SK-N-SH treated with all-trans-retinoic acid at 6 μM for 48 hours (cell line): ENCODE data around the gene SELENOM.

ENCODE experiments used
- ATAC-seq: fragments of 200-7000 bp; cut with Tn5 transposase; 3 replicates; pipeline ENCODE4 v1.9.1; 2020; ENCODE audit warnings: mild to moderate bottlenecking, moderate library complexity
- ARNTL ChIP-seq: fragments of 450-650 bp; formaldehyde crosslinking; IDR thresholded peaks from 2 replicates; pipeline ENCODE4 v1.5.0; 2020; ENCODE audit warnings: low read depth, mild to moderate bottlenecking, moderate library complexity, borderline replicate concordance
- BACH2 ChIP-seq: fragments of 250-450 bp; sonication (Bioruptor Pico); IDR thresholded peaks from 2 replicates; pipeline ENCODE4 v1.9.0; 2021; ENCODE audit warnings: mild to moderate bottlenecking, borderline replicate concordance
- ESRRG ChIP-seq: fragments of 250-450 bp; sonication (Bioruptor Pico); IDR thresholded peaks from 2 replicates; pipeline ENCODE4 v1.6.1; 2021; ENCODE audit warnings: mild to moderate bottlenecking
- GLIS3 ChIP-seq: fragments of 250-450 bp; sonication (Bioruptor Pico); IDR thresholded peaks from 2 replicates; pipeline ENCODE4 v1.5.0; 2020; ENCODE audit warnings: mild to moderate bottlenecking, moderate library complexity
- ISL1 ChIP-seq: fragments of 250-450 bp; sonication (Bioruptor Pico); IDR thresholded peaks from 2 replicates; pipeline ENCODE4 v2.1.2; 2022; ENCODE audit warnings: mild to moderate bottlenecking, moderate library complexity
- OSR1 ChIP-seq: fragments of 250-450 bp; sonication (Bioruptor Pico); IDR thresholded peaks from 2 replicates; pipeline ENCODE4 v1.8.0; 2022; ENCODE audit warnings: moderate library complexity, mild to moderate bottlenecking, inconsistent platforms
- PPARA ChIP-seq: fragments of 250-450 bp; sonication (Bioruptor Pico); IDR thresholded peaks from 2 replicates; pipeline ENCODE4 v1.5.0; 2020; ENCODE audit warnings: mild to moderate bottlenecking, borderline replicate concordance
- RARB ChIP-seq: fragments of 250-450 bp; sonication (Bioruptor Pico); IDR thresholded peaks from 2 replicates; pipeline ENCODE4 v1.8.0; 2021; ENCODE audit warnings: mild to moderate bottlenecking, moderate library complexity
- SNAI2 ChIP-seq: fragments of 250-450 bp; sonication (Bioruptor Pico); IDR thresholded peaks from 2 replicates; pipeline ENCODE4 v1.5.0; 2020; ENCODE audit warnings: mild to moderate bottlenecking, moderate library complexity
- TCF4 ChIP-seq: fragments of 250-450 bp; sonication (Bioruptor Pico); IDR thresholded peaks from 2 replicates; pipeline ENCODE4 v1.8.0; 2021; ENCODE audit warnings: mild to moderate bottlenecking, moderate library complexity, borderline replicate concordance
- TOX ChIP-seq: fragments of 250-450 bp; sonication (Bioruptor Pico); IDR thresholded peaks from 2 replicates; pipeline ENCODE4 v1.8.0; 2021; ENCODE audit warnings: mild to moderate bottlenecking, moderate library complexity, borderline replicate concordance
- ZFP3 ChIP-seq: fragments of 250-450 bp; sonication (Bioruptor Pico); IDR thresholded peaks from 2 replicates; pipeline ENCODE4 v1.5.0; 2020; ENCODE audit warnings: mild to moderate bottlenecking, moderate library complexity
- ZFP30 ChIP-seq: fragments of 450-650 bp; formaldehyde crosslinking; IDR thresholded peaks from 2 replicates; pipeline ENCODE4 v1.5.0; 2022; ENCODE audit warnings: mild to moderate bottlenecking, moderate library complexity
- ZNF565 ChIP-seq: fragments of 450-650 bp; formaldehyde crosslinking; conservative IDR thresholded peaks from 2 replicates; pipeline ENCODE4 v1.5.0; 2020; ENCODE audit warnings: low read depth, mild to moderate bottlenecking, moderate library complexity
- ZNF8 ChIP-seq: fragments of 450-650 bp; formaldehyde crosslinking; IDR thresholded peaks from 2 replicates; pipeline ENCODE4 v1.5.0; 2020; ENCODE audit warnings: mild to moderate bottlenecking, moderate library complexity
- TF ChIP-seq, protein P1 (sequence below): fragments of 250-450 bp; sonication (Bioruptor Pico); IDR thresholded peaks from 2 replicates; pipeline ENCODE4 v1.8.0; 2020; ENCODE audit warnings: mild to moderate bottlenecking, moderate library complexity, borderline replicate concordance
- TF ChIP-seq, protein P2 (sequence below): fragments of 250-450 bp; sonication (Bioruptor Pico); IDR thresholded peaks from 2 replicates; pipeline ENCODE4 v1.5.1; 2020; ENCODE audit warnings: low read depth, mild to moderate bottlenecking, moderate library complexity
- TF ChIP-seq, protein P3 (sequence below): fragments of 250-450 bp; sonication (Bioruptor Pico); IDR thresholded peaks from 2 replicates; pipeline ENCODE4 v1.8.0; 2021; ENCODE audit warnings: low read depth, mild to moderate bottlenecking, moderate library complexity, borderline replicate concordance

SELENOM gene

DNA sequence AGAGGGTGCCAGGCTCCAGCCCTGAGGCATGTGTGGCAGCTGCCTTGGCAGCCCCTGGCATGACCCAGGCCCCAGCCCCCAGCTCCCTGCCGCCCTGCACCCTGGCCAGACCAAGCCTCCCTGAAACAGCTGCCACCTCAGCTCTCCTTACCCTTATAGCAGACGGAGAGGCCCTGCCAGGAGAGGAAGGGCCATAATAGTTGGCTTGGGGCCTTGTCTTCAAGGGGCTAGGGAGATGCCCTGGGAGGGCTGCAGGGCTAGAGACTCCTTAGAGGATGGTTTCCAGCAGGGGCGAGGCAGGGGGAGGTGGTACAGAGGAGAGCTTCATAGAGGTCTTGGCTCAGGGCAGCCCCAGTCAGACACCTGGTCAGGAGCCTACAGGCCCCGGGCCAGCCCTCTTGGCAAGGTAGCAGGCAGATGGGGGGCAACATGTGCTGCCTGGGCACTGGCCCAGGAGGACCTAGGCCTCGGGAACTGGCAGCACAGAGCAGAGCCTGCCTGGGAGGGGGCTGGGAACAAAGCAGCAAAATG lies 13.3 kb downstream of the SELENOM start:
- ATAC-seq = no peak
- TF ChIP-seq ZNF8 (CRISPR knock-in tag) = no peak
- TF ChIP-seq, protein P1, sequence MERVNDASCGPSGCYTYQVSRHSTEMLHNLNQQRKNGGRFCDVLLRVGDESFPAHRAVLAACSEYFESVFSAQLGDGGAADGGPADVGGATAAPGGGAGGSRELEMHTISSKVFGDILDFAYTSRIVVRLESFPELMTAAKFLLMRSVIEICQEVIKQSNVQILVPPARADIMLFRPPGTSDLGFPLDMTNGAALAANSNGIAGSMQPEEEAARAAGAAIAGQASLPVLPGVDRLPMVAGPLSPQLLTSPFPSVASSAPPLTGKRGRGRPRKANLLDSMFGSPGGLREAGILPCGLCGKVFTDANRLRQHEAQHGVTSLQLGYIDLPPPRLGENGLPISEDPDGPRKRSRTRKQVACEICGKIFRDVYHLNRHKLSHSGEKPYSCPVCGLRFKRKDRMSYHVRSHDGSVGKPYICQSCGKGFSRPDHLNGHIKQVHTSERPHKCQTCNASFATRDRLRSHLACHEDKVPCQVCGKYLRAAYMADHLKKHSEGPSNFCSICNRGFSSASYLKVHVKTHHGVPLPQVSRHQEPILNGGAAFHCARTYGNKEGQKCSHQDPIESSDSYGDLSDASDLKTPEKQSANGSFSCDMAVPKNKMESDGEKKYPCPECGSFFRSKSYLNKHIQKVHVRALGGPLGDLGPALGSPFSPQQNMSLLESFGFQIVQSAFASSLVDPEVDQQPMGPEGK (CRISPR knock-in tag) = no peak
- TF ChIP-seq, all 23 proteins: peak for 0

DNA sequence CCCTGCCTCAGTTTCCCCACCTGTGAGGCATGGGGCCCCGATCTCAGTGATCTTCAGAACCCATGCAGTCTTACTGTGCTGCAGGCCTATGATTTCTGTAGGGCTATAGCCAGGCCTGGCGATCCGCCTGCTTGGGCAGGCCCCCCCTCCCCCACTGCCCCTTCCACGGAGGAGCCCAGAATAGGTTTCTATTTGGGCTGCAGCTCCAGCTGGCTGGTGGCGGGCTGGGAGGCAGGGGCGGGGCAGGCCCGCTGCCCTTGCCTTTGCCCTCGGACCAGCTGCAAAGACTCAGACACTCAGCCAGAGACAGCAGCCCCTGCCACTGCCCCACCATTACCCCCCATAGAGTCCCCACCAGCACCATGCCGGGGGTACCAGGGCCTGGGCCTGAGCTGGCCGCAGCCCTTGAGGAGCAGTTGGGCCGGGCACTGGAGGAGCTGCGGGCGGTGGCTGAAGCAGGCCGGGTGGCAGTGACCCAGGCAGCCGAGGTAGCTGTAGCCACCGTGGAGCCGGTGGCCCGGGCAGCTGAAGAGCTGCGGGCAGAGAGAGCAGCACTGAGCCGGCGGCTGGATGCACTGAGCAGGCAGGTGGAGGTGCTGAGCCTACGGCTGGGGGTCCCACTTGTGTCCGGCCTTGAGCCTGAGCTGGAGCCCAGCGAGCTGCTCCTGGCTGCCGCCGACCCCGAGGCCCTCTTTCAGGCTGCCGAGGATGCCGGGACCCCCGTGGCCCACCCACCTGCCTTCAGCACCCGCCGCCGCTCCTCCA lies 14.1 kb downstream of the SELENOM start:
- TF ChIP-seq OSR1 (CRISPR knock-in tag) = no peak
- TF ChIP-seq ZNF565 = no peak
- TF ChIP-seq, protein P2, sequence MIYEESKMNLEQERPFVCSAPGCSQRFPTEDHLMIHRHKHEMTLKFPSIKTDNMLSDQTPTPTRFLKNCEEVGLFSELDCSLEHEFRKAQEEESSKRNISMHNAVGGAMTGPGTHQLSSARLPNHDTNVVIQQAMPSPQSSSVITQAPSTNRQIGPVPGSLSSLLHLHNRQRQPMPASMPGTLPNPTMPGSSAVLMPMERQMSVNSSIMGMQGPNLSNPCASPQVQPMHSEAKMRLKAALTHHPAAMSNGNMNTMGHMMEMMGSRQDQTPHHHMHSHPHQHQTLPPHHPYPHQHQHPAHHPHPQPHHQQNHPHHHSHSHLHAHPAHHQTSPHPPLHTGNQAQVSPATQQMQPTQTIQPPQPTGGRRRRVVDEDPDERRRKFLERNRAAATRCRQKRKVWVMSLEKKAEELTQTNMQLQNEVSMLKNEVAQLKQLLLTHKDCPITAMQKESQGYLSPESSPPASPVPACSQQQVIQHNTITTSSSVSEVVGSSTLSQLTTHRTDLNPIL = no peak
- TF ChIP-seq ZFP3 (CRISPR knock-in tag) = no peak
- TF ChIP-seq PPARA = no peak
- TF ChIP-seq SNAI2 (CRISPR knock-in tag) = no peak
- TF ChIP-seq RARB (CRISPR knock-in tag) = no peak
- TF ChIP-seq GLIS3 (CRISPR knock-in tag) = no peak
- no peak for TF ChIP-seq TCF4 (CRISPR knock-in tag)
- TF ChIP-seq ESRRG = no peak
- ATAC-seq = no peak

DNA sequence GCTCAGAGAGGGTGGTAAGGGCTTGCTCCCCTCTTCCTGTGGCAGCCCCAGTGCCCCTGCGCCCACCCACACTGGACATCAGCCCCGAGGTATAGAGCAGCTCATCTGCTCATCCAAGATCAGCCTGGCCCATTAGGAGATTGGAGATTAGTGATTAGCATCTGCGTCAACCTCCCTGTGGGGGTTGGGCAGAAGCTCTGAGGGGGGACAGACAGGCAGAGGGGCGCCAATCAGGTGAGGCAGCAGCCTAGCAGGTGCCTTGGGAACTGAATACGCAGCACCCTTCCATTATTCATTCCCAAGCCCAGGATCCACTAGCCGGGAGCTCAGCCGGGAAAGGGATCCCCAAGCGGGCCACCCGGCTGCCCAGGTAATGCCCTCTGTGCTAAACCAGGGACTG lies 15.2 kb downstream of the SELENOM start:
- TF ChIP-seq ZFP3 (CRISPR knock-in tag) (no peak), ISL1 (CRISPR knock-in tag) (no peak), ZFP30 (no peak), SNAI2 (CRISPR knock-in tag) (no peak), GLIS3 (CRISPR knock-in tag) (no peak), ARNTL (no peak)
- TF ChIP-seq, protein P1 (CRISPR knock-in tag) = no peak
- TF ChIP-seq, all 23 proteins: peak for 0
- ATAC-seq = no peak

DNA sequence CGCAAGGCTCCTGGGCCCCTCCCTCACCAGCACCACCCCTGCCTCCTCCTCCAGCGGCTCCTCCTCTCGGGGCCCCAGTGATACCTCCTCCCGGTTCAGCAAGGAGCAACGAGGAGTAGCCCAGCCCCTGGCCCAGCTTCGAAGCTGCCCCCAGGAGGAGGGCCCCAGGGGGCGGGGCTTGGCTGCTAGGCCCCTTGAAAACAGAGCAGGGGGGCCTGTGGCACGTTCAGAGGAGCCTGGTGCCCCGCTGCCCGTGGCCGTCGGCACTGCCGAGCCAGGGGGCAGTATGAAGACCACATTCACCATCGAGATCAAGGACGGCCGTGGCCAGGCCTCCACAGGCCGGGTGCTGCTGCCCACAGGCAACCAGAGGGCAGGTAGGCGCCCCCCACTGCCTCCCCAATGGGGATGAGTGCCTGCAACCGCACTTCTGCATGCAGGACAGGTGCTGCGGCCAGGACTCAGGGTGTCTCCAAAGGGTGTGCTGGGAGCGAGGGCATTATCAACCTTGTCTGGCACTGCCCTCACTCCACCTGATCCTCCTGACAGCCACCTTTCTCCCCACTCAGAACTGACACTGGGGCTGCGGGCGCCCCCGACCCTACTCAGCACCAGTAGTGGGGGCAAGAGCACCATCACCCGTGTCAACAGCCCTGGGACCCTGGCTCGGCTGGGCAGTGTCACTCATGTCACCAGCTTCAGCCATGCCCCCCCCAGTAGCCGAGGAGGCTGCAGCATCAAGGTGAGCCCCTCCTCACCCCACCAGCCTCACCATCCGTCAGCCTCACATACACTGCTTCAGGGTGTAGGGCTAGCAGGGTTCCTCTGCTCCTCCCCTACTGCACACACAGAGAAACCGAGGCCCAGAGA lies 16.0 kb downstream of the SELENOM start:
- TF ChIP-seq ARNTL (no peak), ESRRG (no peak), ZFP3 (CRISPR knock-in tag) (no peak), TCF4 (CRISPR knock-in tag) (no peak), TOX (CRISPR knock-in tag) (no peak), BACH2 (CRISPR knock-in tag) (no peak)
- TF ChIP-seq, protein P3, sequence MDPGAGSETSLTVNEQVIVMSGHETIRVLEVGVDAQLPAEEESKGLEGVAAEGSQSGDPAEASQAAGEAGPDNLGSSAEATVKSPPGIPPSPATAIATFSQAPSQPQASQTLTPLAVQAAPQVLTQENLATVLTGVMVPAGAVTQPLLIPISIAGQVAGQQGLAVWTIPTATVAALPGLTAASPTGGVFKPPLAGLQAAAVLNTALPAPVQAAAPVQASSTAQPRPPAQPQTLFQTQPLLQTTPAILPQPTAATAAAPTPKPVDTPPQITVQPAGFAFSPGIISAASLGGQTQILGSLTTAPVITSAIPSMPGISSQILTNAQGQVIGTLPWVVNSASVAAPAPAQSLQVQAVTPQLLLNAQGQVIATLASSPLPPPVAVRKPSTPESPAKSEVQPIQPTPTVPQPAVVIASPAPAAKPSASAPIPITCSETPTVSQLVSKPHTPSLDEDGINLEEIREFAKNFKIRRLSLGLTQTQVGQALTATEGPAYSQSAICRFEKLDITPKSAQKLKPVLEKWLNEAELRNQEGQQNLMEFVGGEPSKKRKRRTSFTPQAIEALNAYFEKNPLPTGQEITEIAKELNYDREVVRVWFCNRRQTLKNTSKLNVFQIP (CRISPR knock-in tag) = no peak

More for the DNA sequence above, 16.0 kb downstream of the SELENOM start:
- ATAC-seq = no peak
